Keratinocyte (primary cell): ENCODE results near the gene SAMD10. TPM values are rescaled to one million over a fixed set of nuclear protein-coding genes. Genes with fewer than 3 reads are reported as not detected.

ENCODE experiments used
- DNase-seq: peaks from one replicate; pipeline ENCODE4 v3.0.0-alpha.2; 2011; ENCODE audit warnings: low read depth, missing footprints, low spot score
- FAIRE-seq: peaks from 2 replicates; lab custom pipeline; 2011; peaks lifted over from hg19 to GRCh38; lab: Jason Lieb, UNC
- H2AFZ ChIP-seq: 2 replicates; pipeline ENCODE4 v1.6.0; 2012; ENCODE audit warnings: low read length, control low read depth, inconsistent platforms; ENCODE audit not compliant: control insufficient read depth
- H3K27ac ChIP-seq: 2 replicates; pipeline ENCODE4 v1.5.1; 2011; ENCODE audit warnings: low read length; ENCODE audit not compliant: control insufficient read depth, insufficient read depth
- H3K27me3 ChIP-seq: 3 replicates; pipeline ENCODE4 v1.6.0; 2011; ENCODE audit warnings: low read length; ENCODE audit not compliant: control insufficient read depth, insufficient read depth; ENCODE audit errors: extremely low read depth
- H3K36me3 ChIP-seq, 2 experiments: 2 replicates in 1 of 2; 3 replicates in 1 of 2; pipeline ENCODE4 v1.5.1; 2011; ENCODE audit warnings: low read length in 2 of 2, mild to moderate bottlenecking in 1 of 2; ENCODE audit not compliant: control insufficient read depth in 2 of 2, insufficient read depth in 2 of 2; ENCODE audit errors: extremely low read depth in 1 of 2
- H3K4me1 ChIP-seq: 3 replicates; pipeline ENCODE4 v1.5.1; 2011; ENCODE audit warnings: low read length; ENCODE audit not compliant: control insufficient read depth, insufficient read depth; ENCODE audit errors: extremely low read depth
- H3K4me2 ChIP-seq: 3 replicates; pipeline ENCODE4 v1.6.0; 2011; ENCODE audit warnings: low read depth, low read length; ENCODE audit not compliant: control insufficient read depth, insufficient read depth; ENCODE audit errors: extremely low read depth
- H3K4me3 ChIP-seq, 3 experiments: fragments of 200-600 bp in 1 of 3; sonication (generic) in 1 of 3; 2 replicates in 2 of 3; 3 replicates in 1 of 3; pipeline ENCODE4 v1.5.1; 2011 to 2016; ENCODE audit warnings: low read length in 3 of 3, mild to moderate bottlenecking in 3 of 3, control low read depth in 2 of 3, inconsistent platforms in 1 of 3, low read depth in 1 of 3, mixed read lengths in 1 of 3, mixed run types in 1 of 3, moderate library complexity in 1 of 3; ENCODE audit not compliant: control insufficient read depth in 2 of 3, insufficient read depth in 2 of 3; ENCODE audit errors: extremely low read depth in 1 of 3
- H3K79me2 ChIP-seq: 2 replicates; pipeline ENCODE4 v1.6.0; 2012; ENCODE audit warnings: low read length; ENCODE audit not compliant: control insufficient read depth, insufficient read depth
- H3K9ac ChIP-seq: 3 replicates; pipeline ENCODE4 v1.6.0; 2011; ENCODE audit warnings: low read length; ENCODE audit not compliant: control insufficient read depth, insufficient read depth; ENCODE audit errors: extremely low read depth
- H3K9me1 ChIP-seq: 3 replicates; pipeline ENCODE4 v1.6.0; 2011; ENCODE audit warnings: low read length; ENCODE audit not compliant: control insufficient read depth, insufficient read depth; ENCODE audit errors: extremely low read depth
- H3K9me3 ChIP-seq: 2 replicates; pipeline ENCODE4 v1.5.1; 2012; ENCODE audit warnings: low read depth, low read length; ENCODE audit not compliant: control insufficient read depth
- H4K20me1 ChIP-seq: 3 replicates; pipeline ENCODE4 v1.6.0; 2011; ENCODE audit warnings: low read length; ENCODE audit not compliant: control insufficient read depth, insufficient read depth; ENCODE audit errors: extremely low read depth
- EZH2 ChIP-seq: IDR thresholded peaks from one replicate; pipeline ENCODE4 v1.6.1; 2012; ENCODE audit warnings: inconsistent platforms, mild to moderate bottlenecking, low read length, moderate library complexity
- dilution Hi-C: fragments of 300-500 bp; cut with MboI; formaldehyde crosslinking; loops from one replicate; pipeline ENCODE4 v1.7.0; 2020; ENCODE audit warnings: low sequenced_read_pairs; ENCODE audit not compliant: extremely low pct_ligation_motif_present
- polyA plus RNA-seq, 5 experiments: library from polyadenylated mRNA; depleted of rRNA in 3 of 5; stranded (reverse) in 3 of 5; stranded (forward) in 1 of 5; unstranded in 1 of 5; fragments of >200 nt; gene quantifications; 1 replicate in 1 of 5; 2 replicates in 3 of 5; 3 replicates in 1 of 5; pipeline versions ENCODE4 v1.2.1 to v1.2.3, GENCODE V29; 2011 to 2012; ENCODE audit warnings: missing spikeins in 2 of 5, low read depth in 1 of 5, low replicate concordance in 1 of 5
- TF ChIP-seq, protein P1 (sequence below), 3 experiments: IDR thresholded peaks in 1 of 3; conservative IDR thresholded peaks in 1 of 3; optimal IDR thresholded peaks in 1 of 3; 2 replicates in 2 of 3; 3 replicates in 1 of 3; pipeline versions ENCODE3 to v1.5.1; 2011; ENCODE audit warnings: low read length in 3 of 3, mild to moderate bottlenecking in 3 of 3, moderate library complexity in 2 of 3, control low read depth in 1 of 3, inconsistent platforms in 1 of 3; ENCODE audit not compliant: insufficient read depth in 2 of 3; ENCODE audit errors: extremely low read depth in 1 of 3

Gene SAMD10
- polyA plus RNA-seq, 1 donor (not counting 4 experiments of a cell fraction or from before 2014, with no cell fraction given), result 0.45 TPM

DNA sequence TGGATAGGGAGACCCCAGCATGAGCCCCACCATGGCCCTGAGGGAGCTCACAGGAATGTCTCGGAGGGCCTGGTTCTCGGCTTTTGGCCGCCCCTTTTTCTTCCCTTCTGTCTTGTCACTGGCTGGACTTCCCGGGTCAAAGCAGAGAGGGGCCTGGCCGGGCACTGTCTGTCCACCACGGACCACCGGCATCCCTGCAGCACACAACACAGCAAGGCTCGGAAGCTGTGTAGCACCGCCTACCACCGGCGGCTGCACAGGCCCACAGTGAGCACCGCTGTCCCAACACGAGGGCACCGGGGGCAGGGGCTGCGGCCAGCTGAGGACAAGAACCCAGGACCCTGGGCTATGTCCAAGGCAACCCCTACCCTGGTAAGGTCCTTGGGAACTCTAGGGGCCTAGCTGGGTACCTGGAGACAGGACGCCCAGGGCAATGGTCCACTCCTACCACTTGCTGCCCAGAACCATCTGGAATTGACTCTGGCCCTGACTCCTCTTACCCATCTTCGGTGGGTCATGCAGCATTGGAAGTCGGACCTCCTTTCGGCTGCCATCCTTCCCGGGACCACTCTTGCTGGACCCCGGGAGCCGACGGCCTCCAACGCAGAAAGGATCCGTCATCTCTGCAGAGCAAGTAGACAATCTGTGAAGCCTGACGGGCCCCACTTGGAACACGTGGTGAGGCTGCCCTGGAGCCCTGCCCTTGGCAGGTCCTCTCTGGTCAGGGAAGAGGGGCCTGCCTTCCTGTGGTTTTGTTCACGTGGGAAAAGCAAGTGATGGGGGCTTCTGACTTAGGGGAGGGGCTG lies 11.9 kb downstream of the SAMD10 start:
- Histone ChIP-seq H3K4me2 (no peak overlapping the region), H4K20me1 (no peaks in the 10 kb centered on the region), H3K79me2 (peaks cover 12% of the 10 kb centered on the region), H3K27me3 (peaks cover 4% of the 10 kb centered on the region), H3K27ac (no peak overlapping the region), H3K36me3 (peaks cover 13 to 23% of the 10 kb centered on the region in 2 experiments), H3K4me3 (no peak overlapping the region), H3K9me3 (peaks cover 4% of the 10 kb centered on the region), H3K4me1 (peaks cover 5% of the 10 kb centered on the region), H3K9ac (no peak overlapping the region), H3K9me1 (no peaks in the 10 kb centered on the region), H2AFZ (no peak overlapping the region)
- dilution Hi-C loops, result no loop called here
- no peak for TF ChIP-seq EZH2
- TF ChIP-seq, protein P1, sequence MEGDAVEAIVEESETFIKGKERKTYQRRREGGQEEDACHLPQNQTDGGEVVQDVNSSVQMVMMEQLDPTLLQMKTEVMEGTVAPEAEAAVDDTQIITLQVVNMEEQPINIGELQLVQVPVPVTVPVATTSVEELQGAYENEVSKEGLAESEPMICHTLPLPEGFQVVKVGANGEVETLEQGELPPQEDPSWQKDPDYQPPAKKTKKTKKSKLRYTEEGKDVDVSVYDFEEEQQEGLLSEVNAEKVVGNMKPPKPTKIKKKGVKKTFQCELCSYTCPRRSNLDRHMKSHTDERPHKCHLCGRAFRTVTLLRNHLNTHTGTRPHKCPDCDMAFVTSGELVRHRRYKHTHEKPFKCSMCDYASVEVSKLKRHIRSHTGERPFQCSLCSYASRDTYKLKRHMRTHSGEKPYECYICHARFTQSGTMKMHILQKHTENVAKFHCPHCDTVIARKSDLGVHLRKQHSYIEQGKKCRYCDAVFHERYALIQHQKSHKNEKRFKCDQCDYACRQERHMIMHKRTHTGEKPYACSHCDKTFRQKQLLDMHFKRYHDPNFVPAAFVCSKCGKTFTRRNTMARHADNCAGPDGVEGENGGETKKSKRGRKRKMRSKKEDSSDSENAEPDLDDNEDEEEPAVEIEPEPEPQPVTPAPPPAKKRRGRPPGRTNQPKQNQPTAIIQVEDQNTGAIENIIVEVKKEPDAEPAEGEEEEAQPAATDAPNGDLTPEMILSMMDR (optimal IDR thresholded peaks at IDR 0.05 in 1 of 3, IDR thresholded peaks at IDR 0.05 in 1 of 3, conservative IDR thresholded peaks at IDR 0.05 in 1 of 3; ENCODE audit: extremely low read depth in 1 of 3, insufficient read depth in 2 of 3, low read length in 3 of 3), result no peak
- DNase-seq (no peak), FAIRE-seq (no peak)

- Histone ChIP-seq H3K9me3 (peaks cover 4% of the 10 kb centered on the region), H3K27me3 (peaks cover 4% of the 10 kb centered on the region), H3K4me1 (peaks cover 5% of the 10 kb centered on the region), H3K9me1 (no peaks in the 10 kb centered on the region), H3K36me3 (peaks cover 16 to 27% of the 10 kb centered on the region in 2 experiments), H3K27ac (no peak overlapping the region), H2AFZ (no peak overlapping the region), H3K4me2 (no peak overlapping the region), H3K79me2 (peaks cover 12% of the 10 kb centered on the region), H3K4me3 (no peak overlapping the region), H4K20me1 (no peaks in the 10 kb centered on the region), H3K9ac (no peak overlapping the region)
- no peak for FAIRE-seq
- no peak for DNase-seq
- dilution Hi-C loops, result no loop called here
- TF ChIP-seq, protein P1 (optimal IDR thresholded peaks at IDR 0.05 in 1 of 3, IDR thresholded peaks at IDR 0.05 in 1 of 3, conservative IDR thresholded peaks at IDR 0.05 in 1 of 3; ENCODE audit: extremely low read depth in 1 of 3, insufficient read depth in 2 of 3, low read length in 3 of 3), result no peak
- no peak for TF ChIP-seq EZH2
Observed at GRCh38 chr20:63966944-63967322, 12.5 kb downstream of the SAMD10 start.
